Prostate gland (tissue), 2 donors: Measurements from ENCODE around the gene FGF12.
A peak's percentile ranks its signal among the peaks of the same experiment; 100 is the strongest.

Experiments
- POLR2A ChIP-seq: fragments of 450-650 bp; IDR thresholded peaks from one replicate; pipeline ENCODE4 v1.6.1; 2016; ENCODE audit warnings: antibody characterized with exemption, mild to moderate bottlenecking
- TF ChIP-seq, protein P1 (sequence below), 4 experiments: fragments of 200-600 bp in 2 of 4; fragments of 450-650 bp in 2 of 4; sonication (generic) in 2 of 4; IDR thresholded peaks; 1 replicate in 3 of 4; 2 replicates in 1 of 4; pipeline ENCODE4 v1.5.1; 2016 to 2019; ENCODE audit warnings: antibody characterized with exemption in 4 of 4, mild to moderate bottlenecking in 2 of 4, moderate library complexity in 2 of 4

DNA sequence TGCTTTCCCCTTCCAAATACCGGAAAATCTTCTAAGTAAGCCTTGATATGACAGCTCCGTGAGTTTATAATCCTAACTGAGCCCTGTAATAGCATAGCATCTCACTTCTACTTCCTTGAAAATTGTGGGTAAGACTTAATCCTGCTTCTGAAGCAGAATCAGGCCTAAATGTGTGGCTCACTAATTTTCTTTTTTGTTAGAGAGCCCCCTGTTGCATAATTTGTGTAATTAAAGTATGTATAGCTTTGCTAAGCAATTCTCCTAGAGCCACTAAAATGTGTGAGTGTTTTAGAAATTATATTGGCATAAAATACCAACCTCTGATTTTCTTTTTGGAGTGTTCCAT is 304.4 kb downstream of the FGF12 start:
- TF ChIP-seq, protein P1, sequence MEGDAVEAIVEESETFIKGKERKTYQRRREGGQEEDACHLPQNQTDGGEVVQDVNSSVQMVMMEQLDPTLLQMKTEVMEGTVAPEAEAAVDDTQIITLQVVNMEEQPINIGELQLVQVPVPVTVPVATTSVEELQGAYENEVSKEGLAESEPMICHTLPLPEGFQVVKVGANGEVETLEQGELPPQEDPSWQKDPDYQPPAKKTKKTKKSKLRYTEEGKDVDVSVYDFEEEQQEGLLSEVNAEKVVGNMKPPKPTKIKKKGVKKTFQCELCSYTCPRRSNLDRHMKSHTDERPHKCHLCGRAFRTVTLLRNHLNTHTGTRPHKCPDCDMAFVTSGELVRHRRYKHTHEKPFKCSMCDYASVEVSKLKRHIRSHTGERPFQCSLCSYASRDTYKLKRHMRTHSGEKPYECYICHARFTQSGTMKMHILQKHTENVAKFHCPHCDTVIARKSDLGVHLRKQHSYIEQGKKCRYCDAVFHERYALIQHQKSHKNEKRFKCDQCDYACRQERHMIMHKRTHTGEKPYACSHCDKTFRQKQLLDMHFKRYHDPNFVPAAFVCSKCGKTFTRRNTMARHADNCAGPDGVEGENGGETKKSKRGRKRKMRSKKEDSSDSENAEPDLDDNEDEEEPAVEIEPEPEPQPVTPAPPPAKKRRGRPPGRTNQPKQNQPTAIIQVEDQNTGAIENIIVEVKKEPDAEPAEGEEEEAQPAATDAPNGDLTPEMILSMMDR (IDR thresholded peaks at IDR 0.05): peak in 2 of 4 experiments; percentile 45 to 50
- TF ChIP-seq POLR2A: no peak
